HG02943 (cell line): ENCODE measurements around the gene RPS8.
"Not testable (repeated sequence)": the region's sequence is repeated elsewhere in the genome, so short reads cannot be mapped to it uniquely, and the experiment has no call there.

ENCODE experiments used
- ATAC-seq: cut with Tn5 transposase; IDR thresholded peaks from one replicate; pipeline ENCODE4 v1.9.1; 2021; ENCODE audit warnings: mild to moderate bottlenecking, low read depth, moderate library complexity; ENCODE audit not compliant: unreplicated experiment

RPS8 gene

GRCh38 chr1:44775078-44775929 is at the start of gene RPS8:
Gene RPS8 (plus strand): TSS chr1:44775540. CDS start chr1:44775597, 57 bp downstream.
- ATAC-seq = peak; percentile 64

DNA sequence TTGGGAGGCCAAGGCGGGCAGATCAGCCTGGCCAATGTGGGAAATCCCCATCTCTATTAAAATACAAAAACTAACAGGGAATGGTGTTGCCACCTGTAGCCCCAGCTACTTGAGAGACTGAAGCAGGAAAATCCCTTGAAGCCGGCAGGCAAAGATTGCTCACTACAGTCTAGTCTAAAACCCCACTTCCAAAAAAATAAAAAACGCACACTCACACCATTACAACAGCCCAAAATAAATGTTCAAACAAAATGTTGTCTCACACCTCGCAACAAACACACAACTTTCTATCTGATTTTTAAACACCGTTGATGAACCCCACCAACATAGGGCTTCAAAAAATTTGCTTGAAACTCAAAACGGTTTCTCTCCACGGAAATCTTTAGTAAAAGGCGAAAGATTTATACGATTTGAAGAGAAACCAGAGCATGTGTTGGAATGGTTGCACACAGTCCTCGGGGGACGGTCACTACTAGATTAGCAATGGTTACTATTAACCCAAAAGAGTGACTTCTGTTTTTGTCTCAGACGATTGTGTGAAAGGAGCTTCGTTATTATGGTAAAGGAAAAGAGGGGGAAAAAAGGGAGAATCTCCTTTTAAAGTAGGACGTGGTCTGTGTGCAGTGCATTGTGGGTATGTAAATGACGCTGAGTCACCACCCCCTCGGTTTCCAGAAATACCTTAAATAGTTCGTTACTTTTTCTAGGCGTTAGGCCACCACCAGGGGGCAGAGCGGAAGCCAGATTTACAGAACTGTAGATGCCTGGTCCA is 44.4 kb upstream of the RPS8 start, which contains the start of gene RNU5D-1:
Gene RNU5D-1 (minus strand): TSS at position 430 of the 772 bp plus-strand sequence.
- peak; percentile 57 for ATAC-seq

DNA sequence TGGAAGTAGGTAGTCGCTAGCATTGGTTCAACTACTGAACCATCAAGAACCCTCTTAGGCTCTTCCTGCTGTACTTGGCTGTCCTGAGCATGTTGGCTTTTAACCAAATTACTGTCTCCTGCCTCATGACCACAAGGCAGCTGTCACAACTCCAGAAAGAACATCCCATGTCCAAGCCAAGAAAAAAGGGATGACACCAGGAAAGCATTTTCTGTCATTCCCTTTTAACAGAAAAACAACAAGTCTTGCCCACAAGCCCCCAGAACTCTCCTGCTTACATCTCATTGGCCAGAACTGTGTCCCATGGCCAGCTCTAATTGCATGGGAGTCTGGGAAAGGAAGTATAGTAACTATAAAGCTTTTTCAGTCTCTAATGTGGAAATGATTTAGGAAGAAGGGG is 42.0 kb upstream of the RPS8 start:
- ATAC-seq = no peak

DNA sequence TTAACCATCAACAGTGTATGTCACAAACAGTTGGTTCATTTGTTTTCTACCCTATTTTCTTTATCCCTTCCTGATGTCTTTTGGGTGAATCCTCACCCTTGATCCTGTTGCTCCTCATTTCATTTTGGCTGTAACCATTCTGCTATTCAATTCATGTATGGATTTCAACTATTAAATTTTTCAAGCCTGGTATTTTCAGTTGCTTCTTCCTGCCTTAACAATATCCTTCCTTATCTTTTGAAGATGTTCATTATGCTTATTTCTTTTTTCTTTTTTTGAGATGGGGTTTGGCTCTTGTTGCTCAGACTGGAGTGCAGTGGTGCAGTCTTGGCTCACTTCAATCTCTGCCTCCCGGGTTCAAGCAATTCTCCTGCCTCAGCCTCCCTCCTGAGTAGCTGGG is 41.6 kb upstream of the RPS8 start:
- no peak for ATAC-seq

GRCh38 chr1:44735992-44736391 is 39.3 kb upstream of the RPS8 start:
- no peak for ATAC-seq

GRCh38 chr1:44738953-44739306 is 36.4 kb upstream of the RPS8 start:
- not testable (repeated sequence) for ATAC-seq

GRCh38 chr1:44739307-44740178 is 35.8 kb upstream of the RPS8 start, which contains the start of gene KIF2C:
Gene KIF2C (plus strand): TSS chr1:44739837. CDS start chr1:44739933, 96 bp downstream.
- peak; percentile 97 for ATAC-seq

- no peak for ATAC-seq
Observed at GRCh38 chr1:44740179-44740617, 35.1 kb upstream of the RPS8 start.

DNA sequence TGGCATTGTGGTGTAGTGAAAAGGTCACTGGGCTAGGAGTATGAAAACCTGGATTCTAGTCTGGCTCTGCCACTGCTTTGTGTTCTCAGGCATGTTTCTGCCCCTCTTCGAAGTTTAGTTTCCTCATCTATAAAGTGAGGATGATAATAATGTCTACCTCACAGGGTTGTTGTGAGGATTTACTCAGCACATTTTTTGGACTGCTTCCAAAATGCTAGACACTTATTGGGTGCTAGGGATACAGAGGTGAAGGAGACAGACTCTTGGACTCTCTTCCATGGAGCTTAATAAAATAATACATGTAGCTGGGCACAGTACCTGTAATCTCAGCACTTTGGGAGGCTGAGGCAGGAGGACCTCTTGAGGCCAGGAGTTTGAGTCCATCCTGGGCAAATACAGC is 32.1 kb upstream of the RPS8 start:
- no peak for ATAC-seq

- ATAC-seq = no peak
Observed at GRCh38 chr1:44747878-44748277, 27.5 kb upstream of the RPS8 start.

GRCh38 chr1:44757420-44757819 is 17.9 kb upstream of the RPS8 start:
- ATAC-seq = no peak

- no peak for ATAC-seq
Observed at GRCh38 chr1:44759077-44759476, 16.3 kb upstream of the RPS8 start.

DNA sequence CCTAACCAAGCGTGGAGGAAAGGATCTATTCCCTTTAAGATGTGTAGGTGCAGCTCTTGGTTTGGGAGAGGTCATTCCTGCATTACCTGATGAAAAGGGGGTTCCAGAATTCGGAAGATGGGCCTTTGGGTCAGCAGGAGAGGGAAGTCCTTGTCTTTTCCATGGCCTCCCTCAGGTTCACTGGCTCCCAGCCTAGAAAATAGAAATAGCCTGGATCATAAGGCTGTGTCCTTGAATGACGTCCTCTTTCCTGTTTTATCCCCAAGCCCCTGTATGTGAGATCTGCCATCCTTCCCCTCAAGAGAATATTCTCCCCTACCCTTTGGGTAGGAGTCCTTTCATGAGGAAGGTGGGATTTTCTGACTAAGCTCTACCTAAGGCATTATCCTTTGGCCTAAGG is 14.5 kb upstream of the RPS8 start:
- ATAC-seq = no peak

- not testable (repeated sequence) for ATAC-seq
Observed at GRCh38 chr1:44766421-44766820, 8.9 kb upstream of the RPS8 start.

GRCh38 chr1:44775930-44776729 is 790 bp downstream of the RPS8 start:
- ATAC-seq = peak; percentile 19

DNA sequence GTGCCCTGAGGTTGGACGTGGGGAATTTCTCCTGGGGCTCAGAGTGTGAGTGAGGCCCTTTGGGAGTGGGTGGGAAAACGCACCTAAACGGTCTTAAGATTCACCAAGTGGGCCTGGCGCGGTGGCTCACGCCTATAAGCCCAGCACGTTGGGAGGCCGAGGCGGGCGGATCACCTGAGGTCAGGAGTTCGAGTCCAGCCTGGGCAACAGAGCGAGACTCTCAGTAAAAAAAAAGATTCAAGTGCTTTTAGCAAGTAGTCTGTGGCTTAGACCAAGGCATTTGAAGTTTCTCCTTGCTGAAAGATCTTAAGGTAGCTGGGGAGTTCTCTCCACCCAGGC is 1.4 kb downstream of the RPS8 start:
- no peak for ATAC-seq

GRCh38 chr1:44777547-44777946 is 2.2 kb downstream of the RPS8 start:
- no peak for ATAC-seq

DNA sequence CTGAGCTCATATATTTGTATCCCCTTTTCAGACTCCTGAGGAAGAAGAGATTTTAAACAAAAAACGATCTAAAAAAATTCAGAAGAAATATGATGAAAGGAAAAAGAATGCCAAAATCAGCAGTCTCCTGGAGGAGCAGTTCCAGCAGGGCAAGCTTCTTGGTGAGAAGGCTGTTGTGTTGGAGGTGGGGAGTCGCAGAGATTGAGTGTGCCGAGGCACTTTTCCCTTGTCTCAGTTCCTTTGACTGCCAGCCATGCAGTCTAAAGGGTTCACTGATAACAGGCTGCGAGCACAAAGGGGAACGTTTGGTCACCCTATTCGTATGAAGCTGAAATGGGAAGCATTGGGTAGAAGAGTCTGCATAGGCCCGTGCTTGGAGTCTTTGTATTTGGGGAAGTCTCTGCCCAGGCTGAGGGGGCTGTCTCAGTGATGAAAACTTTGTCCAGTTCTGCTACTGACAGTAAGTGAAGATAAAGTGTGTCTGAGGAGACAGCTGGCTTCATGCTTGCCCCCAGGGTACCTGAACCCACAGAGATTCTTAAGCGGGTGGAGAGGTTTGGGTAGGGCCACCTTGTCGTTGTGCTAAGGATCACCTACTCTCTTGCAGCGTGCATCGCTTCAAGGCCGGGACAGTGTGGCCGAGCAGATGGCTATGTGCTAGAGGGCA is 2.8 kb downstream of the RPS8 start:
- no peak for ATAC-seq
